HG02973 (cell line): ENCODE results near the gene MED13L.
"Not testable (repeated sequence)": the region's sequence is repeated elsewhere in the genome, so short reads cannot be mapped to it uniquely, and the experiment has no call there.

Source experiments
- ATAC-seq: cut with Tn5 transposase; IDR thresholded peaks from one replicate; pipeline ENCODE4 v1.9.1; 2021; ENCODE audit warnings: moderate library complexity; ENCODE audit not compliant: unreplicated experiment

MED13L gene

DNA sequence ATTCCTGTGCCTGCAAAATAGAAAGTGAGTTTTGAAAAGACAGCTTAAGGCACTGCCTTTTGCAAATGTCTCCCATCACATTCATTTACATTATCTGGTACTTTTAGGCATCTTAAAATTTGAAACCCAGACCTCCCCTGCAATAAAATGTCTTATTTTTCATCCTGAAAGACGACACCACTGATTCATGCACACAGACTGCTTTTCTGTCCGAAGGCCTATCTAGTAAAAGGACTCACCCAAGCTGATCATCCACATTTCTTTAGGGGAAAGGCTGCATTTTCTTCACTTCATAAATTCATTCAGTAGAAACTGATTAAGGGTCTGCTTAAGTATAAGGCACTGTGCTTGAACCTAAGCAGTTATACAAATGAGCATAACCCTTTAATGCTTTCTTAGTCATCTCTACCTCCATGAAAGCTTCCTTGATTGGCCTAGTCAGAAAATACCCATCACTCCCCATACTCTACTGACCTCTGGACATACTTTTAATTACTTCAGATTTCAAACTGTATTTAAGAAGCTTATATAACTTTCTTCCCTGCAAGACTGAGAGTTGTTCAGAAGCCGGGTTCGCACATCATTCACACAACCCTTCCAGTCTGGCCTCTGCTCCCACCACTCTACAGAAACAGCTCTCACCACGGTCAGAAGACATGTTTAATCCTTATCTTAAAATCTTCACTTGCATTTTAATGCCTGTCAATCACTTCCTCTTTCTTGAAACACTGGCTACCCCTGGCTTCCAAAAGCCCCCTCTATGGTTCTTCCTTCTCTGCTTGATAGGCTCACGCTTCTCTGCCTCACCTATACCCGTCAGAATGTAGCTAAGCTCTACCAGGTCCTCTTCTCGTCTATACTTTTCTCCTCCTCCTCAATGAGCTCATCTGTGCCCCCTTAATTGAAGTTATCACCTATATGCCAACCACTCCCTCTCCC, 288.6 kb downstream of the MED13L start:
- no peak for ATAC-seq

DNA sequence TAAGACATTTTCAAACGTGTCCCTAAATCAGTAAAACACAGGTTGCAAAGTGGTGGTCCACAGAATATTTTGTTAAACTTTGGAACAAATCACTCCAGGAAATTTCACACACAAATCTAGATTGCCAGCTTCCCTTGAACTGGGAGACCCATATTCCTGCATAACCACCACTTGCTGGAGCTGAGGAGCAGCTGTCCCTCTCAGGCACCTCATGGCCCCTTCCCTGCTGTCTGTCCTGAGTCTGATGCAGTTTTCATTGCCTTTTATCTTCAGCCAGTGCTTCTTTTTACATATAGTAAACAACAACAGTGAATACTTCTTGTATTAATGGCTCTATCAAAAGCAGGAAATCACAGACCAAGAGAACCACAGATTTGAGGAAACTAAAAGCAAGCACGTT, 289.3 kb downstream of the MED13L start:
- ATAC-seq = no peak

DNA sequence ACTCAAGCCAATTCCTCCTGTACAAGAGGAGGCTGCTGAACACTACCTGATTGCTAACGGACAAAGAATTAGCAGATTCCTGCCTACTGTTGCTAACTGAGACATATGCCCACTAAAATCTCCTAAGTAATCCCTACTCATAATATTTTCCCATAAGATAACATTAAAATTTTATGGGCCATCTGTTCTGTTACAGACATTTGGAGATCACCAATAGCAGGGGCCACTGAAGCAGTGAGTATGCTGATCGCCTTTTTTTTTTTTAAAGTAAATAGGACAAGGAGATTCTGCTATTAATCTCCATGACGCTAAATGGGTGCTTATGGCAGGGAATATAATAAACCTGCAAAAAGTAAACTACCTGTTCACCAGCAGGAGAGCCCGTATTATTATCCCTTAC, 292.9 kb downstream of the MED13L start:
- no peak for ATAC-seq

DNA sequence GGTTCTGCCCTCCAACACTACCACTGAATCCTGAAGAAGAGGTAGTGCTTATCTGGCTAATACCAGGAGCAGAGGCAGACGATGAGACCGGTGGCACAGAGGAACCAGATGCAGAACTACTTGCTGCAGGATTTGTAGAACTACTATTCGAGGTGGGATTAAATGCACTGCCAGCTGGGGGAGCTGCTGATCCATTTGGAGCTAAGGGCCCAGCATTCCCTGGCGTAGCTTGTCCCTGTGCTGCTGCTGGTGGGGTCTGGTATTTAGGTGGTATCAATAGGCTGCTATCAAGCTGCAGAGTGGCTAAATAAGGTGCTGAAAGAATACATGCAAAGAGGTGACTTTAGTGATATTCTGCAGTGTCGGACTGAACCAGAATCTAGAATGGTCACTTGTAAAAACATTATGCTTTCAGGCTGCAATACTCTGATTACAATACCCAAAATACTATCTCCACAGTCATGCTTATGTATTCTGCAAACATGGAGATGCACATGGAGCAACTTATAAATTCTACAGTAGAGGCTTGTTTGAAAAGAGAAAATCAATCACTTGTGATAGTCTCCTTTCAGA, 294.2 kb downstream of the MED13L start:
- ATAC-seq = no peak

DNA sequence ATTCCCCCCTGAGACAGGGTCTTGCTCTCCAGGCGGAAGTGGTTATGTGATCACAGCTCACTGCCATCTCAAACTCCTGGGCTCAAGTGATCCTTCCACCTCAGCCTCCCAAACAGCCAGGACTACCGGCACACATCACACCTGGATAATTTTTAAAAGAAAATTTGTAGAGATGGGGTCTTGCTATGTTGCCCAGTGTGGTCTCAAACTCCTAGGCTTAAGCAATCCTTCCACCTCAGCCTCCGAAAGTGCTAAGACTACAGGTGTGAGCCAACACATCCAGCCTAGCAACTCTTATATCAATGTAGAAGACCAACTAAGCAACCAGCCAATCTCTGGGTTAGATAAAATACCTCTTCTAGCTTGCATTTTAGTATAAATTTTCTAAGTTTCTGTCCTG, 297.2 kb downstream of the MED13L start:
- ATAC-seq = no peak

GRCh38 chr12:115979851-115980250, 297.6 kb downstream of the MED13L start:
- ATAC-seq = no peak

- ATAC-seq = no peak
Observed at GRCh38 chr12:115979351-115979750, 298.1 kb downstream of the MED13L start.

GRCh38 chr12:115976829-115977228, 300.7 kb downstream of the MED13L start:
- not testable (repeated sequence) for ATAC-seq

DNA sequence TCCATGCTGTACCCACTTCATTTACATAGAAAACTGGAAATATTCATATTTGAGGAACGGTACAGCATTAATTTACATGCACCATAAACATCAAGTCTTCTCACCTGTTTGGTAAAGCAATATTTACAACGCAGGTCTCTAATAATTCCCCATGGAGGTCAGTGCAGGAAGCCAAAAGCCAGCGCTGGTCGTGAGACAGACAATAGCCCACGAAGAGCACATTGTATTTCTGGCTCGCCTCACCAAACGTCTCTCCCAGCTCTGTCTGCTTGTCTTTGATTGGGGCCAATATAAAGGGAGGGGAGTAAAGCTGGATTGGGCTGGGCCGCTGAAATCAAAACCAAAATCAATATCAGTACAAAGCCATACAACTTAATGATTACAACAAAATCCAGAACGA, 302.1 kb downstream of the MED13L start:
- no peak for ATAC-seq

GRCh38 chr12:115973968-115974724, 303.3 kb downstream of the MED13L start:
- no peak for ATAC-seq

- ATAC-seq = no peak
Observed at GRCh38 chr12:115973066-115973465, 304.4 kb downstream of the MED13L start.

- ATAC-seq = no peak
Observed at GRCh38 chr12:115972241-115972640, 305.3 kb downstream of the MED13L start.

- no peak for ATAC-seq
Observed at GRCh38 chr12:115968211-115968610, 309.3 kb downstream of the MED13L start.

DNA sequence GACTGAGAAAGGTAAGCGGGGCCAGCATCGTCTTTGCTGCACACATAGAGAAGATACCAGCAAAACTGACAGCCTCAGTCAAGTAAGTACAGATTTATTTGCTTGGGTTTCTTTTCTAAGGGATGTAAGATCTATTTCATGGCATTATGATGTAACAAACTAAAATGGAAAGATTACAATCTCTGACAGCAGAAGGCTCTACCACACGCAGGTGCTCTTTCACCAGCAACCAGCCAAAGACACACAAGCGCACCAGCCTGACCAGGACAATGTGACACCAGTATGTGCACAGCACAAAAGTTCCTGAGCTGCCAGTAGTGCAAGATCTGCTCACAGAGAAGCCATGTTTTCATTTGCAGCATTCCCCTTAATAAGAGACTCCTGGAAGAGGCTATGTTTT, 311.1 kb downstream of the MED13L start:
- ATAC-seq = no peak

GRCh38 chr12:115964626-115965025, 312.9 kb downstream of the MED13L start:
- ATAC-seq = no peak

- no peak for ATAC-seq
Observed at GRCh38 chr12:115964214-115964613, 313.3 kb downstream of the MED13L start.

DNA sequence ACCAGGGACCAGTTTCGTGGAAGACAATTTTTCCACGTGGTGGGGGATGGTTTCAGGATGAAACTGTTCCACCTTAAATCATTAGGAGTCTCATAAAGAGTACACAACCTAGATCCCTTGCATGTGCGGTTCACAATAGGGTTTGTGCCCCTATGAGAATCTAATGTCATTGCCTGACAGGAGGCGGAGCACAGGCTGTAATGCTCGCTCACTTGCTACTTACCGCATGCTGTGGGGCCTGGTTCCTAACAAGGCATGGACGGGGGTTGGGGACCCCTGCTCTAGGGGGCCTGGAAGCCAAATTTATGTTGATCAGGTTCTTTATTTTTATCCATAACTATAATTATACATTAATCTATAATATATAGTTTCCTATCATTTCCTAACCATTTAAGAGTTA, 315.3 kb downstream of the MED13L start:
- ATAC-seq = no peak

DNA sequence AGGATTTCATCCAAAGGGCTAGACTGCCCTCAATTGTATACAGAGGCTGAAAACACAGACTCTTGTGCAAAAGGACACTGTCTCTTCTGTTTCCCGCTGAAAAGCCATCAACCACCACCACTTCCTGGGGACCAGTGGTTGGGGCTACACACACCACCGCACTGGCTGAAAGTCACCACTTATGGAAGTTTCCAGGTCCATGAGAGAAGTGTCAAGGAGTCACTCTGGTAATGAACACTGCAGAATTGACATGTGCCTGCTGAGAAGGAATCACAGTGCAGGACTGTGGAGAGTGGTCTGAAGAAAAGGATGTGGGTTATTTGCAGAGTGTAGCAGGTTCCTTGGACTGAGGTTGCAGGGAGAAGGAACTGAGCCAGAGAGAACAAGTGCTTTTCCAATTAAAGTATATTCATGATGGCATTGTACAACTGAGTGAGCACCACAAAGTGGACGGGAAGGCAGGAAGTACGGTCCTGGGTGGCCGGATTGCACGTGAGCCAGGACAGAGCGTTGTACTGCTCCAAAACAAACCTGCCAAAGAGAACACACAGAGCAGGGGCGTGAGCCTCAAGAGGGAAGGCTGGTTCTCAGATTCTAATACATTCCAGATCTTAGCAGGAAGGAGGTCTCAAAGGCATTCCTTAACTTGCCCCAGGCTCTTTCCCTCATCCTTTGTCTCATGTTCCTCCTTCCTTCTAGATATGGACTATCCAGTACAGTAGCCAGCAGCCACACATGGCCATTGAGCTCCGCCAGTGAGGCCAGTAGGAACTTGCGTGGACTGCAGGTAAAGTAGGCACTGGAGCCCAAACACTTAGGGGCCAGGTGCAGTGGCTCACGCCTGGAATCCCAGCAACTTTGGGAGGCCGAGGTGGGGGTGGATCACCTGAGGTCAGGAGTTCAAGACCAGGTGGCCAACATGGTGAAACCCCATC, 316.4 kb downstream of the MED13L start:
- no peak for ATAC-seq

DNA sequence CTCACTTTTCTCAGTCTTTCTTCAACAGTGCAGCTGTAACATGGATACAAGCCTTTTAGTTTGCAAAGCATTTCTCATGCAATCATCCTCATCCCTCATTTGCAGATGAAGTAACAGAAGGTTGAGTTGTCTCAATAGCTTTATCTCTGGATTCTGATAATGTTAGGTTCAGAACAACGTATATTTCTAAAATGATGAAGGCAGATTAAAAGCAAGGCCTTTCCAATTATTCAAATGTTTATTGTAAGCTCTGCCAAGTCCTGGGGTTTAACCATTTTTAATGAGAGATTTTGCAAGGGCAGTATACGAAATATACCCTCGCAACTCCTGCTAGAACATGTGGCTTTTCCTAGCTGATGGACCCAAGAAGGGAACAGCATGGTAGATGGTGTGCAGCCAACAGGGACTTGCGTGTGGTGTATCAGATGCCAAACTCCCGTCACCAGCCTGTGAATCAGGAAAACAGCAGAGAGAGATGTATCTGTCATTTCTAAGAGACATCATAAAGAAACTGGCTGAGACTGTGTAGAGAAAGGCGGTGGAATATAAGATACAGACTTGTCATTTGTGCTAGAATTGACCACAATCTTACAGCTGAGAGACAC, 319.7 kb downstream of the MED13L start:
- no peak for ATAC-seq

DNA sequence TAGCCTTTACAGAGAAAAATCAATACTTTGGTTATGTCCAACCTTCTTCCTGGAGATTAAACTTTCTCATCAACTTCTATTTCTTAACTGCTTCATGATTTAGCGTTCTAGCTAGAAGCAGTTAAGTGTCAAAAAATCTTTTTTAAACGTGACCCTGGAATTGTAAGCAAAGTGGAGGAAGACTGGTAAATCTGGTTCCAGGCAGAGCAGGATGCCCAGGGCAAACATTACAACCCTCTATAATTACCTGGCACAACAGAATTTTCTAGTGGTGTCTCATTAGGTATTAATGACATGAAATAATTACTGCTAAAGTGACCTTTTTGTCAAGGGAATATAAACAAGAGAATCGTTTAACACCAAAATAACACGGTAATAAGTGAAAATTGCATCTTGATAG, 320.8 kb downstream of the MED13L start:
- no peak for ATAC-seq
